ENCODE data around the gene NTRK3.

NTRK3 gene

GRCh38 chr15:88029696-88030095 lies 226.8 kb downstream of the NTRK3 start:
- DNase-seq (ENCODE audit: low read depth), result no peak

- no peak for DNase-seq (ENCODE audit: low read depth)
Observed at GRCh38 chr15:88028024-88028423, 228.5 kb downstream of the NTRK3 start.

GRCh38 chr15:88023914-88024313 lies 232.6 kb downstream of the NTRK3 start:
- DNase-seq (ENCODE audit: low read depth), result no peak

- DNase-seq (ENCODE audit: low read depth), result no peak
Observed at GRCh38 chr15:88022716-88023115, 233.8 kb downstream of the NTRK3 start.

GRCh38 chr15:88021601-88022000 lies 234.9 kb downstream of the NTRK3 start:
- no peak for DNase-seq (ENCODE audit: low read depth)

GRCh38 chr15:88020806-88021205 lies 235.7 kb downstream of the NTRK3 start:
- DNase-seq (ENCODE audit: low read depth), result no peak

- DNase-seq (ENCODE audit: low read depth), result no peak
Observed at GRCh38 chr15:88019656-88020055, 236.9 kb downstream of the NTRK3 start.

GRCh38 chr15:88018869-88019641 lies 237.5 kb downstream of the NTRK3 start:
- DNase-seq (ENCODE audit: low read depth), result no peak

GRCh38 chr15:88017753-88018152 lies 238.8 kb downstream of the NTRK3 start:
- DNase-seq (ENCODE audit: low read depth), result no peak

GRCh38 chr15:88016406-88016805 lies 240.1 kb downstream of the NTRK3 start:
- no peak for DNase-seq (ENCODE audit: low read depth)

- DNase-seq (ENCODE audit: low read depth), result no peak
Observed at GRCh38 chr15:88015228-88015860, 241.2 kb downstream of the NTRK3 start.

GRCh38 chr15:88014454-88015160 lies 241.9 kb downstream of the NTRK3 start:
- DNase-seq (ENCODE audit: low read depth), result no peak

- no peak for DNase-seq (ENCODE audit: low read depth)
Observed at GRCh38 chr15:88013111-88013510, 243.4 kb downstream of the NTRK3 start.

- no peak for DNase-seq (ENCODE audit: low read depth)
Observed at GRCh38 chr15:88012688-88013087, 243.9 kb downstream of the NTRK3 start.

- no peak for DNase-seq (ENCODE audit: low read depth)
Observed at GRCh38 chr15:88012233-88012632, 244.3 kb downstream of the NTRK3 start.

GRCh38 chr15:88011533-88011932 lies 245.0 kb downstream of the NTRK3 start:
- DNase-seq (ENCODE audit: low read depth), result no peak

- no peak for DNase-seq (ENCODE audit: low read depth)
Observed at GRCh38 chr15:88006146-88006545, 250.4 kb downstream of the NTRK3 start.

- no peak for DNase-seq (ENCODE audit: low read depth)
Observed at GRCh38 chr15:88004399-88004798, 252.1 kb downstream of the NTRK3 start.

GRCh38 chr15:88003541-88004327 lies 252.8 kb downstream of the NTRK3 start:
- no peak for DNase-seq (ENCODE audit: low read depth)

GRCh38 chr15:88002706-88003105 lies 253.8 kb downstream of the NTRK3 start:
- DNase-seq (ENCODE audit: low read depth), result no peak

GRCh38 chr15:87998630-87999029 lies 257.9 kb downstream of the NTRK3 start:
- no peak for DNase-seq (ENCODE audit: low read depth)

GRCh38 chr15:87986776-87987175 lies 269.8 kb downstream of the NTRK3 start:
- DNase-seq (ENCODE audit: low read depth), result no peak
